HG03025 (cell line): ENCODE data around the gene ZXDC.

Source experiments
- ATAC-seq: cut with Tn5 transposase; IDR thresholded peaks from one replicate; pipeline ENCODE4 v1.9.1; 2021; ENCODE audit warnings: mild to moderate bottlenecking, moderate library complexity; ENCODE audit not compliant: unreplicated experiment, low FRiP score

Gene ZXDC

GRCh38 chr3:126475413-126476114 is at the start of gene ZXDC:
Gene ZXDC (minus strand): TSS chr3:126475891. CDS start chr3:126475865, 26 bp downstream.
- ATAC-seq: peak; percentile 80

- no peak for ATAC-seq
Measured at GRCh38 chr3:126525091-126525852, 49.6 kb upstream of the ZXDC start.

- no peak for ATAC-seq
Measured at GRCh38 chr3:126524429-126524988, 48.8 kb upstream of the ZXDC start.

- ATAC-seq: no peak
Measured at GRCh38 chr3:126523745-126524428, 48.2 kb upstream of the ZXDC start, which contains the start of gene CHST13. Gene CHST13 (plus strand): TSS chr3:126524155. CDS start chr3:126524333, 178 bp downstream.

- ATAC-seq: no peak
Measured at GRCh38 chr3:126522363-126522788, 46.7 kb upstream of the ZXDC start.

- ATAC-seq: no peak
Measured at GRCh38 chr3:126521122-126521891, 45.6 kb upstream of the ZXDC start.

GRCh38 chr3:126519506-126520455 is 44.1 kb upstream of the ZXDC start:
- no peak for ATAC-seq

- no peak for ATAC-seq
Measured at GRCh38 chr3:126518779-126519177, 43.1 kb upstream of the ZXDC start.

GRCh38 chr3:126517986-126518778 is 42.5 kb upstream of the ZXDC start:
- no peak for ATAC-seq

GRCh38 chr3:126517291-126517951 is 41.7 kb upstream of the ZXDC start, which contains the start of gene UROC1:
Gene UROC1 (minus strand): TSS chr3:126517773. CDS start chr3:126517719, 54 bp downstream.
- no peak for ATAC-seq

- no peak for ATAC-seq
Measured at GRCh38 chr3:126516936-126517290, 41.2 kb upstream of the ZXDC start.

- no peak for ATAC-seq
Measured at GRCh38 chr3:126516152-126516935, 40.7 kb upstream of the ZXDC start.

- ATAC-seq: no peak
Measured at GRCh38 chr3:126515066-126515706, 39.5 kb upstream of the ZXDC start.

- ATAC-seq: no peak
Measured at GRCh38 chr3:126514161-126514560, 38.5 kb upstream of the ZXDC start.

GRCh38 chr3:126512916-126513650 is 37.4 kb upstream of the ZXDC start:
- no peak for ATAC-seq

- no peak for ATAC-seq
Measured at GRCh38 chr3:126512026-126512425, 36.3 kb upstream of the ZXDC start.
